PC-9 (cell line): ENCODE results near the gene BRMS1. TPM values are rescaled to one million over a fixed set of nuclear protein-coding genes. Genes with fewer than 3 reads are reported as not detected.

Experiments
- BruUV-seq: library from RNA; stranded (reverse); fragments of 400-500 nt; replicated peaks from 2 replicates; lab custom pipeline; 2021; lab: Mats Ljungman, UMichigan
- CTCF ChIA-PET: fragments of 300-600 bp; sonication (Branson Sonifier 250); formaldehyde crosslinking; loops from one replicate; lab custom pipeline; 2022; ENCODE audit warnings: antibody characterized with exemption; lab: Charles Lee
- POLR2A ChIA-PET: fragments of 300-600 bp; sonication (Branson Sonifier 250); formaldehyde crosslinking; loops from one replicate; lab custom pipeline; 2022; ENCODE audit warnings: antibody characterized with exemption; ENCODE audit not compliant: unreplicated experiment; lab: Charles Lee
- DNase-seq, 2 experiments: peaks; one replicate each; pipeline versions ENCODE4 v3.0.0 to v3.0.0-alpha.2; 2015 to 2022; ENCODE audit warnings: mixed read lengths in 1 of 2
- H2AFZ ChIP-seq: fragments of 200-600 bp; sonication (generic); 2 replicates; pipeline ENCODE4 v1.8.1; 2017; ENCODE audit warnings: antibody characterized with exemption
- H3F3A ChIP-seq: fragments of 200-600 bp; sonication (generic); 2 replicates; pipeline ENCODE4 v1.8.1; 2017; ENCODE audit warnings: antibody characterized with exemption, mild to moderate bottlenecking, low read depth; ENCODE audit not compliant: insufficient read depth
- H3K27ac ChIP-seq: fragments of 200-600 bp; sonication (generic); 2 replicates; pipeline ENCODE4 v1.6.1; 2016; ENCODE audit warnings: mixed run types
- H3K27me3 ChIP-seq: fragments of 200-600 bp; sonication (generic); 2 replicates; pipeline ENCODE4 v1.6.1; 2016; ENCODE audit warnings: low read depth, mixed run types; ENCODE audit not compliant: insufficient read depth
- H3K36me3 ChIP-seq: fragments of 200-600 bp; sonication (generic); 2 replicates; pipeline ENCODE4 v1.6.1; 2016; ENCODE audit warnings: low read depth, mixed run types
- H3K4me1 ChIP-seq: fragments of 200-600 bp; sonication (generic); replicated peaks from 2 replicates; pipeline ENCODE4 v1.6.1; 2016; ENCODE audit warnings: mixed run types; ENCODE audit not compliant: insufficient read depth
- H3K4me2 ChIP-seq: fragments of 200-600 bp; sonication (generic); 2 replicates; pipeline ENCODE4 v1.6.1; 2017; ENCODE audit warnings: mixed run types
- H3K4me3 ChIP-seq: fragments of 200-600 bp; sonication (generic); 2 replicates; pipeline ENCODE4 v1.6.1; 2016; ENCODE audit warnings: mixed run types
- H3K79me2 ChIP-seq: fragments of 200-600 bp; sonication (generic); 2 replicates; pipeline ENCODE4 v1.6.1; 2017; ENCODE audit warnings: low read depth, mixed run types
- H3K9me2 ChIP-seq: fragments of 200-600 bp; sonication (generic); 2 replicates; pipeline ENCODE4 v1.8.1; 2017; ENCODE audit warnings: mild to moderate bottlenecking; ENCODE audit not compliant: insufficient read depth
- H3K9me3 ChIP-seq: fragments of 200-600 bp; sonication (generic); 2 replicates; pipeline ENCODE4 v1.8.1; 2016; ENCODE audit warnings: low read depth; ENCODE audit not compliant: insufficient read depth
- H4K20me1 ChIP-seq: fragments of 200-600 bp; sonication (generic); 2 replicates; pipeline ENCODE4 v1.8.1; 2017; ENCODE audit not compliant: insufficient read depth
- CTCF ChIP-seq: fragments of 200-600 bp; sonication (generic); conservative IDR thresholded peaks from 2 replicates; pipeline ENCODE4 v1.6.1; 2017; ENCODE audit warnings: mixed run types, antibody characterized with exemption, mild to moderate bottlenecking, moderate library complexity
- EZH2 ChIP-seq: fragments of 200-600 bp; sonication (generic); IDR thresholded peaks from 2 replicates; pipeline ENCODE4 v1.8.0; 2017; ENCODE audit warnings: antibody characterized with exemption, low read depth
- intact Hi-C: fragments of 100-400 bp; cut with micrococcal nuclease; formaldehyde crosslinking; loops from one replicate; pipeline ENCODE4 v1.10.0; 2022; ENCODE audit not compliant: unreplicated experiment
- total RNA-seq: library from RNA; stranded (reverse); gene quantifications from 2 replicates; pipeline ENCODE4 v1.2.3, GENCODE V29; 2021

Gene BRMS1
- total RNA-seq, 1 experiment from 2014 or later: 54.3 TPM

- no TSS peak for BruUV-seq
- no peak overlapping the region for H3K4me3 ChIP-seq
- CTCF ChIA-PET: no interaction called here
- peaks cover 16% of the 10 kb centered on the region for H3K4me1 ChIP-seq
- H3K4me2 ChIP-seq: no peak overlapping the region
- H4K20me1 ChIP-seq: no peaks in the 10 kb centered on the region
- H3K27ac ChIP-seq: no peak overlapping the region
- no peak for TF ChIP-seq EZH2
- no peak for TF ChIP-seq CTCF
- H3F3A ChIP-seq: peaks cover 10% of the 10 kb centered on the region; the same call in 1 of the 2 replicates
- no peak for DNase-seq
- H3K9me3 ChIP-seq: 0 out of 2 replicates have a peak, but pooled peaks cover 1% of the 10 kb centered on the region
- POLR2A ChIA-PET: no interaction called here
- H3K27me3 ChIP-seq: peaks cover 8% of the 10 kb centered on the region
- H3K9me2 ChIP-seq: no peaks in the 10 kb centered on the region
- H3K36me3 ChIP-seq: no peaks in the 10 kb centered on the region
- intact Hi-C loops: loop anchor here (5.0 kb wide), 1 partner anchor 58 kb away; the partner anchor contains the start of gene SLC29A2
- no peak overlapping the region for H2AFZ ChIP-seq
- no peaks in the 10 kb centered on the region for H3K79me2 ChIP-seq
These were observed 30.8 kb downstream of the BRMS1 start for GRCh38 chr11:66314186-66314501.

- Histone ChIP-seq H3K4me1 (peaks cover 15% of the 10 kb centered on the region), H3K4me3 (peak overlapping the region; percentile 52; the same call in 1 of the 2 replicates), H3F3A (peaks cover 10% of the 10 kb centered on the region; the same call in 1 of the 2 replicates), H3K9me2 (no peaks in the 10 kb centered on the region), H4K20me1 (no peaks in the 10 kb centered on the region), H3K27ac (no peak overlapping the region), H2AFZ (peak overlapping the region; percentile 83), H3K36me3 (no peaks in the 10 kb centered on the region), H3K4me2 (peak overlapping the region; percentile 75), H3K27me3 (peaks cover 9% of the 10 kb centered on the region), H3K9me3 (no peaks in the 10 kb centered on the region), H3K79me2 (no peaks in the 10 kb centered on the region)
- no peak for DNase-seq
- TSS peak; percentile 81 for BruUV-seq
- POLR2A ChIA-PET: interaction anchor here (0.6 to 1.6 kb wide), 9 partner anchors 17 to 1094 kb away, joined by 3 to 46 read pairs (median 6); partner anchors contain the start of genes RIN1 and YIF1A
- intact Hi-C loops: loop anchor here (5.0 kb wide), 1 partner anchor 59 kb away; the partner anchor contains the start of gene SLC29A2
- CTCF ChIA-PET: interaction anchor here (1.0 to 2.9 kb wide), 8 partner anchors 14 to 365 kb away, joined by 3 to 30 read pairs (median 5); partner anchors contain the start of genes BRMS1, MRPL11, RBM4B and RIN1
- TF ChIP-seq CTCF (no peak), EZH2 (no peak)
These were observed 31.4 kb downstream of the BRMS1 start for GRCh38 chr11:66313321-66314185.

- Histone ChIP-seq H3K4me2 (peak overlapping the region; percentile 75), H3K4me1 (peaks cover 6% of the 10 kb centered on the region), H3K27ac (peak overlapping the region; percentile 45; the same call in 1 of the 2 replicates), H4K20me1 (no peaks in the 10 kb centered on the region), H3K36me3 (no peaks in the 10 kb centered on the region), H3F3A (peaks cover 10% of the 10 kb centered on the region; the same call in 1 of the 2 replicates), H3K9me3 (no peaks in the 10 kb centered on the region), H2AFZ (peak overlapping the region; percentile 92), H3K27me3 (peaks cover 12% of the 10 kb centered on the region), H3K9me2 (no peaks in the 10 kb centered on the region), H3K4me3 (peak overlapping the region; percentile 66), H3K79me2 (no peaks in the 10 kb centered on the region)
- TF ChIP-seq CTCF (no peak), EZH2 (no peak)
- ChIA-PET CTCF (interaction anchor here (0.5 to 2.9 kb wide), 18 partner anchors 14 to 1190 kb away, joined by 3 to 30 read pairs (median 4); partner anchors contain the start of genes BRMS1, MRPL11, RBM4B and RIN1), POLR2A (interaction anchor here (0.5 to 1.6 kb wide), 21 partner anchors 15 to 1093 kb away, joined by 3 to 46 read pairs (median 5); partner anchors contain the start of genes PACS1, RAB1B, RBM4B and RIN1)
- intact Hi-C loops: loop anchor here (1.0 to 5.0 kb wide), 4 partner anchors 16 to 77 kb away; partner anchors contain the start of genes RIN1 and SLC29A2
- no TSS peak for BruUV-seq
- peak; percentile 93 to 99 for DNase-seq
These were observed 32.2 kb downstream of the BRMS1 start for GRCh38 chr11:66312549-66313320.
